C4-2B (cell line): ENCODE data around the gene KLHL21.

Source experiments
- H3K27ac ChIP-seq: fragments of 450-650 bp; 2 replicates; pipeline ENCODE4 v1.5.1; 2017
- CTCF ChIP-seq: fragments of 450-650 bp; conservative IDR thresholded peaks from 2 replicates; pipeline ENCODE4 v1.5.1; 2017; ENCODE audit warnings: mild to moderate bottlenecking
- ZFX ChIP-seq: fragments of 450-650 bp; IDR thresholded peaks from 2 replicates; pipeline ENCODE4 v1.6.1; 2017

KLHL21 gene

GRCh38 chr1:6630027-6630426 is 27.4 kb upstream of the KLHL21 start:
- TF ChIP-seq CTCF: no peak
- TF ChIP-seq ZFX: no peak
- H3K27ac ChIP-seq: no peak overlapping the region

- TF ChIP-seq ZFX: no peak
- no peak for TF ChIP-seq CTCF
- H3K27ac ChIP-seq: no peak overlapping the region
Observed at GRCh38 chr1:6628971-6629479, 26.4 kb upstream of the KLHL21 start.

GRCh38 chr1:6627841-6628545 is 25.3 kb upstream of the KLHL21 start:
- TF ChIP-seq CTCF: no peak
- no peak for TF ChIP-seq ZFX
- no peak overlapping the region for H3K27ac ChIP-seq

- no peak overlapping the region for H3K27ac ChIP-seq
- TF ChIP-seq ZFX (no peak), CTCF (no peak)
Observed at GRCh38 chr1:6627031-6627430, 24.4 kb upstream of the KLHL21 start.

DNA sequence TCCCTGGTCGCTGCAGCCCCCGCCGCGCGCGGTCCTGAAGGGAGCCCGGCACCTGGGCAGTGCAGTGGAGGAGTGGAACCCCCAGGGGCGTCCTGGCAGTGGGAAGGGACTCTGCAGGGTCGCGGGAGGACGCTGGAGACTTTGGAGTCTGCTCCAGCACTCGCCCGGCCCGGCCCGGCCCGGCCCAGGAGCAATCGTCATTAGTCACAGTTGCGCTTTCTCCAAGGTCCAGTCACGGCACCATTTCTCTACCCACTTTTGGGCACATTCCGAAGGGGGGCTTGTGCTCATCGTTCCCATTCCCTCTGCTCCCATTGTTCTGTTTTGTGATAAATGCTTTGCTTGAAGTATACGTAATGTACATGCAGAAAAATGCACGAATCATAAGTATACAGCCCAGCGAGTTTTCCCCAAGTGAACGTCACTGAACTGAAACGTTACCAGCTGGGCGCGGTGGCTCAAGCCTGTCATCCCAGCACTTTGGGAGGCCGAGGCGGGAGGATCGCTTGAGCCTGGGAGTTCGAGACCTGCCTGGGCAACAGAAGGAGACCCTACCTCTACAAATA is 23.0 kb upstream of the KLHL21 start:
- TF ChIP-seq ZFX: peak; percentile 99; the same call in 1 of the 2 replicates
- no peak for TF ChIP-seq CTCF
- H3K27ac ChIP-seq: peak overlapping the region; percentile 85

GRCh38 chr1:6624710-6625583 is 22.3 kb upstream of the KLHL21 start, which contains the start of gene THAP3:
THAP3 (plus strand) TSS chr1:6624868; CDS start chr1:6625219, 351 bp downstream.
- peak within 1 kb of the TSS; percentile 85 for H3K27ac ChIP-seq
- TF ChIP-seq ZFX (peak; percentile 100), CTCF (no peak)
